Measurements from ENCODE around the gene LRRTM3.

The LRRTM3 gene

GRCh38 chr10:66934711-66935110 is 8.9 kb downstream of the LRRTM3 start:
- DNase-seq (ENCODE audit: low spot score) = no peak

- no peak for DNase-seq (ENCODE audit: low spot score)
Measured at GRCh38 chr10:66940965-66941364, 15.1 kb downstream of the LRRTM3 start.

- no peak for DNase-seq (ENCODE audit: low spot score)
Measured at GRCh38 chr10:66941491-66941890, 15.7 kb downstream of the LRRTM3 start.

DNA sequence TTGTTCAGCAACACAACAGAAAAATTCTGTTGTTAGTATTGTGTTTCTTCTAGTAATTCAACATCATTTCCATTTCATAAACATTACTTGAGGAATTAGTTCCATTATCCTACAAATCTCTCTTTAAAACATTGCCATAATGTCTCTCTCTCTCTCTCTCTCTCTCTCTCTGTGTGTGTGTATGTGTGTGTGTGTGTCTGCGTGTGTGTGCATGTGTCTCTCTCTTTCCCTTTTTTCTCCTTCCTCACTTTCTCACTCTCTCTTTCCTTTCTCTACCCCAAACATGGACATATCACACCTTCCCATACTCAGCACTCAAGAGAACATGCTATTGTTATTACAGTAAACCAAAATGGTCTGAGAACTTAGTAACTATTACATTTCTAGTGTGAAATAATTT is 16.6 kb downstream of the LRRTM3 start:
- DNase-seq (ENCODE audit: low spot score) = no peak

DNA sequence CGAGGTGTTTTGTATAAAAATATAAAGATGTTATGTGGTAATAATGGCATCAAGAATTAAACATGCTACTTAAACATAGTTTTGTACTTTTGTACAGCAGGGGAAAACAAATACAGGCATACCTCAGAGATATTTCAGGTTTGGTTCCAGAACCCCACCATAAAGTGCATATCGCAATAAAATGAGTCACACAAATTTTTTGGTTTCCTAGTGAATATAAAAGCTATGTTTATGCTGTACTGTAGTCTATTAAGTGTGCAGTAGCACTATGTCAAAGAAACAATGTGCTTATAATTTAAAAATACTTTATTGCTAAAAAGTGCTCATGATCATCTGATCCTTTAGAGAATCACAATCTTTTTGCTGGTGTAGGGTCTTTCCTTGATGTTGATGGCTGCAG is 17.8 kb downstream of the LRRTM3 start:
- DNase-seq (ENCODE audit: low spot score) = no peak

DNA sequence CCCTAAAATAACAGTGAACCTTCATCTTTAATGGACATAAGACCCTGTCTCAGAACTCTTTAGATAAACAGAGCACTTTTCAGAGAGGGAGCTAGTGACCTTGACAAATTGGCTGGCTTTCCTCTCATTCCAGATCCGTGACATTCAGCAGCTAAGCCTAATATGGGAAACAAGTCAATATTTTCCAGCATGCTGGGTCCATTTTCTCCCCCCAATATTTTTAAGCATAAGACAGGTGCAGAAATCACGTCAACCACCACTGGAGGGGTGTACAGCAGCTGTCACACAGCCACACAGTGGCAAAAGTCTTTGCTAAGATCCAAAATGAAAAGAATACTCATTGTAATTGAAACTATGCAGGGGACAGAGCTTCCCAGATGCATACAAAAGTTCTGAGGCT is 26.1 kb downstream of the LRRTM3 start:
- DNase-seq (ENCODE audit: low spot score) = no peak

- no peak for DNase-seq (ENCODE audit: low spot score)
Measured at GRCh38 chr10:66958466-66958865, 32.6 kb downstream of the LRRTM3 start.

GRCh38 chr10:66964946-66965345 is 39.1 kb downstream of the LRRTM3 start:
- DNase-seq (ENCODE audit: low spot score) = no peak

- no peak for DNase-seq (ENCODE audit: low spot score)
Measured at GRCh38 chr10:66980246-66980815, 54.5 kb downstream of the LRRTM3 start.

DNA sequence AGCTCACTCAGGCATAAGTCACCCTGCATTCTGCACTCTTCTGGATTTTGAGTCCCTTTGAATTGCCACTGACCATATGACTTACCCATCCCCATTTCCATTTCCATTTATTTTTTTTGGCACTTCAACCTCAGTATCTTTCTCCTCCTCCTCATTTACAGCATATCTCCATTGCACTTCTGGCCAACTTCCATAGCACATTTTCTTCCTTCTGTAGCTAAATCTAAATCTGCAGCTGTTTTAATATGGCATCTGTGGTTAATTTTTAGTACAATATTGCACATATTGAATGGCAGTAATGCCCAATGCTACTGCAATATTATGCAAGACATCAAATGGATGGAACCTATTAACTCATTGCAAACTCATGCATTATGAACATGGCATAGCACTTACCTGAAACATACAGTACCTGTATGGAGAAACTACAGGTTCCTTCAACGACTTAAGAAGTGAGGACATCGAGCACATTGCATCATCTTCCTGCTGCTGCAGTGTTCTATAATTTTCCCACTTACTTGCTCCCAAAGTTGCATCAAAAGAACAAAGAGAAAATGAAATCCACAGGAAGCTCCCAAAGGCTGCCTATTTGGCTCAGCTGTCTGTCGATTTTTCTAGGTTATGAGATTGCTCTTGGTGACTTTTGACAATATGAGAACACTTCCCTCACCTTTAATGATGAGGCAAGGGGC is 55.7 kb downstream of the LRRTM3 start:
- no peak for DNase-seq (ENCODE audit: low spot score)

- no peak for DNase-seq (ENCODE audit: low spot score)
Measured at GRCh38 chr10:66982053-66982420, 56.2 kb downstream of the LRRTM3 start.

DNA sequence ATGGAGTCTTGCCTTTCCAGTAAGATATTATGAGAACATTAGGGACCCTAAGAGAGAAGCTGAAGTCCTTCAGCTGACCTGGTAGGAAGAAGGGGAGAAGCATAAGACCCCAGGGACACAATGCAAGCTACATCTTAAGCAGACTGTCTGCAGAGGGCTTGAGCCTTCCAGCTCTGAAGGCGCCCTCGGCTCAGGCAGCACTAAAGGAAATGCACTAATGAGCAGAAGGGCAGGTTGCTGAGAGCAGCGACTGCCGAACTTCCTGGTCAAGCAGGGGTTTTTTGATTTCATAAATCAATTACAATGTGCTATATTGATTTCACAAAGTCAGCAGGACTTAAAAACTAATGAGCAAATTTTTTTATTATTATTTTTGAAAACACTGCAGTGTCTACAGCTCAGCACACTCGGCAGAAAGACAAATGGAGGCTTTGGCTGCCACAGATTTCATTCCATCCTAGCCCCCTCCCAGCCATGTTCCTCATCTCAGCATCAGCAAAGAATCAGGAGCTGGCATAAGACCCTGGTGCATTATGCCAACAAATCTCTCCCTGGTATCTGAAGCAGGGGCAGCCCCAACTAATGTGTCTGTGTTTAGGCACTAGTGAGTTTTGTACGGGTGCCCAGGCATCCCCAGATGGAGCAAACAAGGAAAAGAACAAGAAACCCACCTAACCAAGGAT is 57.1 kb downstream of the LRRTM3 start:
- no peak for DNase-seq (ENCODE audit: low spot score)

DNA sequence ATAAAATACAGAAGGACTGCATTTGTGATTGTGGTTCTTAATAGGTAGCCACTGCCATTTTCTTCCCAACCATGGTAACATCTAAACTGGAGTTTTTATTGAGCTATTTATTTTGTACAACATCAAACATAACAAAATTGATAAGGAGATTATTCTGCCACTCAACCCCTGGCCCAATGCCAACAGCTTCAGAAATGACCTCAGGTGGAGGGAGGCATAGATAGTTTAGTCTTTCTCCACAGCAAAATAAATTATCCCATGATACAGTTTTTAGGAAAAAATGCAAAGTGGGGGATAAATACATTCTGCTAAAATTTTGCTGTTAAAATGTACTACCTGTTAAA is 57.6 kb downstream of the LRRTM3 start:
- DNase-seq (ENCODE audit: low spot score) = no peak

DNA sequence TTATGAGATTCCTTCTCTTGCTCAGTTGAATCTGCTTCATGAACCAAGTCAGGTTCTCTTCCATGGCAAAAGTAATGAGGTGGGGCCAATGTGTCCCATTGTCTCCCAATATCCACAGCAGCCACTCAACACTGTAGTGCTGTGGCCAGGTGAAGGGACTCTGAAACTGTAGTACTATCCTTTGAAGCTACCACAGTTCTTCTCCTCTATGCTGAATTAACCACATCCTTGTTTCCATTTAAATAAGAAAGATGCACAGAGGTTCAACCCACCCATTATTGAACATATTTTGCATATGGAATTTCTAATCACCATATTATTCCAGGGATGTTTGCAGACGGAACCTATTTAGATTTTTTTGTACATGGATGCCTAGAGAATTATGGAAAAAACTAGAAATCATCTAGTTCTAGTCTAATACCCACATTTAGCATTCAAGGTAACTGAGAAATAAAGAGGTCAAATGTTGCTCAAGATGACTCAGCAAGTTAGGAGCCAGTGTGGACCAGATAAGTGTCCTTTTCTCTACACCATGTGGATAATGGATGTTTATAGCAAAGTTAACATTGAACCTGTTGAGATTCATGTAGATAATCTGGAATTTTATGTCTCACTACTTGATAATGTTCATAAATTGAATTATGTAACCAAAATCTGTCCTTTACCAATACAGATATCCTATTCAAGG is 64.5 kb downstream of the LRRTM3 start:
- no peak for DNase-seq (ENCODE audit: low spot score)

- no peak for DNase-seq (ENCODE audit: low spot score)
Measured at GRCh38 chr10:66996996-66997395, 71.2 kb downstream of the LRRTM3 start.

DNA sequence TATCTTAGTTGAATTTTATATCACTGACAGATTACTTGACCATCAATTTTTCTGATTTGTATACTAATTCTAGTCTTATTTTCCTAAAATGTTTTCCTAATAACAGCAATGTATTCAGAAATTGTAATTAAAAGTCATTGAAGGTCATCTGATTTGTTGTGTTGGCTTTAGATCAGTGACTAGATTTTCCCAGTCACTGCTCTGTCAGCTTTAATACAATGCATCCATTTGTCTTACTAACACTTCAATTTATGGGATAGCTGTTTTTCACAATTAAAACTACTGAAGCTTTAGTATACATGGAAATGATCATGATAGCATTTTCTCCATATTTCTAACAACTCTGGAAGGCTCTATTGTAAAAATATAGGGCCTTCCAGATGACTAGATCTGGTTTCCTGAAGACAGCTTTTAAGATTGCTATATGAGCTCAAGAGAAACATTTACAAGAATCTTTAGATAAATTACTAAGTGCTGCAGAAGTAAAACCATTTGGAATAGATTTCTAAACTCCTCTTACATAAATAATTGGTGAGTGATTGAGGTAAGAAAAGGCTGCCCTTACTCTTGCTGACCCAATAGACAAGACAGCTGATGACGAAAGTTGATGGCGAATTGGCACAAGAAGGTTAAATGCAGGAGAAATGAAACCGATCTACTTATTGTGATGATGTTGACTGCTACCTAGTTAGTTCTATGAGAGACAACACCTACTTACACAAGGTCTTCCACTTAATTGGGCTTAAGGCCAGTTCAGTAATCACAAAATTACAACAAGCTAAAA is 74.1 kb downstream of the LRRTM3 start:
- DNase-seq (ENCODE audit: low spot score) = no peak

- DNase-seq (ENCODE audit: low spot score) = no peak
Measured at GRCh38 chr10:67004690-67005089, 78.9 kb downstream of the LRRTM3 start.

GRCh38 chr10:67005981-67006380 is 80.1 kb downstream of the LRRTM3 start:
- no peak for DNase-seq (ENCODE audit: low spot score)

DNA sequence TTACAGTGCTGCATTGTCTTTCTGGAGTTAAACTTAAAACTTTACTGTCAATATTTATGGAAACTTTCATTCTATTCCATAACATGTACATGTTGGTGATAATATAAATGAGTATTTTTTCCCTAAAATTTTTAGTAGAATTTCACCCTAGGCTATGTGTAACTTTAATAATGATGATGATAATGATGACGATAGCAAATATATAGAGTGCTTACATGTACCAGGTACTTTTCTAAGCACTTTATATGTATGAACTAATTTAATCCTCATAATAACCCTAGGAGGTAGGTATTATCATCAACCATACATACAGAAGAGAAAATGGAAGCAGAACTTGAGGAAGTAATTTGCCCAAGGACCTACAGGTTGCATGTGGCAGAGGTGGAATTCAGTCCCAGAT is 85.6 kb downstream of the LRRTM3 start:
- no peak for DNase-seq (ENCODE audit: low spot score)

DNA sequence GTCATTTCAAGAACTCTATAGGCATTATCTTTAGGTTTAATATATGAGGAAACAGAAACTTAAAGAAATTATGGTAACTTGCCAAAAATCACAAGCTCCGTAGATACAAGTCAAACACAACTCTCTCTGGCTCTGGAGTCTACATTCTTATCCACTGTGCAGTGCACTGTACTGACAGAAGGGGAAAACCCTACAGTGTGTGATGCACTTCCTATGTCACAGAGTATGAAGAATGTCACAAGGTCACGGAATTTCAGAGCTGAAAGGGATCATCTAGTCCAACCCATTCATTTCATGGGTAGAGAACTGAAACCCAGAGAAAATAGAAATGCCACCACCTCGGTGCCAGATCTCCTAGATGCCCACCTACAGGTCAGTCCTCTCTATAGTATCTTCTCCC is 86.1 kb downstream of the LRRTM3 start:
- no peak for DNase-seq (ENCODE audit: low spot score)

DNA sequence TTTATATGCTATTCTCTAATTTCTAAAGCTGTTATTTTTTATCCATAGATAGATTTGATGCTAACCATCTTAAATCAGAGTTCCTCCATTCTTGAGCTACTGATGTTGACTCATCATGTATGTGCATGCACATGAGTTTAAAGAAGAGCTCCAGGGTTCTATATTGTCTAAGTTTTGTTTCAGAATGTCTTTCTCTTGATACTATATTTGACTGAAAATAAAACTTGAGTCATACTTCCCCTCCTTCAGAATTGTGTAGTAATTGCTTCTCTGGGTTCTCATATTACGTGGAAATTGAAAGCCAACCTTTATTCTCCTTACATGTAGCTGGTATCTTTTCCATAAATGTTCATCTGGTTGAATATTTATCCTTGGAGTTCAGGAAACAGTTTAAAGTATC is 89.4 kb downstream of the LRRTM3 start:
- no peak for DNase-seq (ENCODE audit: low spot score)

GRCh38 chr10:67017218-67017617 is 91.4 kb downstream of the LRRTM3 start:
- DNase-seq (ENCODE audit: low spot score) = no peak

All from AG08396 (cell line).